WTC11 (cell line): ENCODE data around the gene TMEM259. TPM values are rescaled to one million over a fixed set of nuclear protein-coding genes. Genes with fewer than 3 reads are reported as not detected.
A peak's percentile ranks its signal among the peaks of the same experiment; 100 is the strongest.

Experiments used
- ATAC-seq: fragments of 200-7000 bp; cut with Tn5 transposase; 2 replicates; pipeline ENCODE4 v1.10.0; 2021; ENCODE audit warnings: mild to moderate bottlenecking, moderate library complexity
- CTCF ChIA-PET: fragments of 300-600 bp; sonication (Branson Sonifier 250); formaldehyde crosslinking; loops from one replicate; lab custom pipeline; 2021; ENCODE audit warnings: antibody characterized with exemption; lab: Charles Lee
- POLR2A ChIA-PET: fragments of 350-600 bp; sonication (Branson Sonifier 250); formaldehyde crosslinking; loops from one replicate; lab custom pipeline; 2021; ENCODE audit warnings: antibody characterized with exemption; lab: Charles Lee
- DNase-seq: peaks from one replicate; pipeline ENCODE4 v3.0.0; 2021; ENCODE audit warnings: low spot score
- H3K27ac Mint-ChIP-seq: 2 replicates; pipeline ENCODE4 v1.8.0; 2021; ENCODE audit warnings: mixed read lengths
- H3K27me3 Mint-ChIP-seq: 2 replicates; pipeline ENCODE4 v1.8.0; 2021; ENCODE audit warnings: low read depth, mild to moderate bottlenecking, moderate library complexity, mixed read lengths
- H3K36me3 Mint-ChIP-seq: 2 replicates; pipeline ENCODE4 v1.8.0; 2021; ENCODE audit warnings: mixed read lengths
- H3K4me1 Mint-ChIP-seq: 2 replicates; pipeline ENCODE4 v1.8.0; 2022; ENCODE audit warnings: mixed read lengths
- H3K4me3 Mint-ChIP-seq: 2 replicates; pipeline ENCODE4 v1.8.0; 2021; ENCODE audit warnings: mild to moderate bottlenecking, moderate library complexity, mixed read lengths
- H3K9me3 Mint-ChIP-seq: 2 replicates; pipeline ENCODE4 v1.8.0; 2021; ENCODE audit warnings: mixed read lengths
- ATF2 ChIP-seq: sonication (generic); formaldehyde crosslinking; IDR thresholded peaks from 2 replicates; pipeline ENCODE4 v1.8.1; 2022; ENCODE audit warnings: low read depth, missing genetic modification reagents, borderline replicate concordance
- CREM ChIP-seq: sonication (generic); formaldehyde crosslinking; IDR thresholded peaks from 2 replicates; pipeline ENCODE4 v1.8.1; 2022; ENCODE audit warnings: mild to moderate bottlenecking, missing genetic modification reagents, moderate library complexity
- ETV6 ChIP-seq: sonication (generic); formaldehyde crosslinking; IDR thresholded peaks from 2 replicates; pipeline ENCODE4 v1.8.1; 2022; ENCODE audit warnings: mild to moderate bottlenecking, missing genetic modification reagents
- FOXJ3 ChIP-seq: sonication (generic); formaldehyde crosslinking; IDR thresholded peaks from 2 replicates; pipeline ENCODE4 v1.9.0; 2021; ENCODE audit warnings: missing genetic modification reagents, mild to moderate bottlenecking, borderline replicate concordance
- FOXP1 ChIP-seq: sonication (generic); formaldehyde crosslinking; IDR thresholded peaks from 2 replicates; pipeline ENCODE4 v1.8.0; 2022; ENCODE audit warnings: missing genetic modification reagents, mild to moderate bottlenecking, moderate library complexity, borderline replicate concordance
- HMGXB4 ChIP-seq: sonication (generic); formaldehyde crosslinking; IDR thresholded peaks from 2 replicates; pipeline ENCODE4 v1.8.1; 2023; ENCODE audit warnings: mild to moderate bottlenecking, moderate library complexity, missing genetic modification reagents
- JAZF1 ChIP-seq: fragments of 250-450 bp; sonication (Bioruptor Pico); IDR thresholded peaks from 2 replicates; pipeline ENCODE4 v1.9.0; 2021; ENCODE audit warnings: moderate library complexity, mild to moderate bottlenecking, inconsistent platforms
- KAT7 ChIP-seq: sonication (generic); formaldehyde crosslinking; IDR thresholded peaks from 2 replicates; pipeline ENCODE4 v1.8.1; 2023; ENCODE audit warnings: missing genetic modification reagents, mild to moderate bottlenecking, borderline replicate concordance
- NR3C1 ChIP-seq: sonication (generic); formaldehyde crosslinking; conservative IDR thresholded peaks from 2 replicates; pipeline ENCODE4 v1.8.1; 2023; ENCODE audit warnings: low read depth, mild to moderate bottlenecking, missing genetic modification reagents
- RELA ChIP-seq: sonication (generic); formaldehyde crosslinking; IDR thresholded peaks from 2 replicates; pipeline ENCODE4 v1.8.1; 2022; ENCODE audit warnings: missing genetic modification reagents, mild to moderate bottlenecking, borderline replicate concordance
- SMAD3 ChIP-seq: sonication (generic); formaldehyde crosslinking; IDR thresholded peaks from 2 replicates; pipeline ENCODE4 v1.8.0; 2022; ENCODE audit warnings: missing genetic modification reagents, mild to moderate bottlenecking, borderline replicate concordance
- SP1 ChIP-seq: sonication (generic); formaldehyde crosslinking; conservative IDR thresholded peaks from 2 replicates; pipeline ENCODE4 v1.8.1; 2022; ENCODE audit warnings: missing genetic modification reagents
- ZBTB21 ChIP-seq: sonication (generic); formaldehyde crosslinking; IDR thresholded peaks from 2 replicates; pipeline ENCODE4 v1.8.1; 2023; ENCODE audit warnings: mild to moderate bottlenecking, missing genetic modification reagents, borderline replicate concordance
- ZNF317 ChIP-seq: sonication (generic); formaldehyde crosslinking; IDR thresholded peaks from 2 replicates; pipeline ENCODE4 v1.8.1; 2023; ENCODE audit warnings: low read depth, mild to moderate bottlenecking, moderate library complexity, missing genetic modification reagents, borderline replicate concordance
- ZNF416 ChIP-seq: fragments of 250-450 bp; sonication (Bioruptor Pico); IDR thresholded peaks from 2 replicates; pipeline ENCODE4 v1.9.0; 2021; ENCODE audit warnings: mild to moderate bottlenecking, inconsistent platforms
- ZNF423 ChIP-seq: fragments of 250-450 bp; sonication (Bioruptor Pico); IDR thresholded peaks from 2 replicates; pipeline ENCODE4 v2.1.2; 2022; ENCODE audit warnings: mild to moderate bottlenecking, moderate library complexity
- ZNF532 ChIP-seq: fragments of 250-450 bp; sonication (Bioruptor Pico); IDR thresholded peaks from 2 replicates; pipeline ENCODE4 v1.9.0; 2021; ENCODE audit warnings: mild to moderate bottlenecking, borderline replicate concordance
- total RNA-seq: library from RNA; stranded (reverse); gene quantifications from 3 replicates; pipeline ENCODE4 v1.2.3, GENCODE V29; 2021
- TF ChIP-seq, protein P1 (sequence below): sonication (generic); formaldehyde crosslinking; IDR thresholded peaks from 2 replicates; pipeline ENCODE4 v1.8.0; 2022; ENCODE audit warnings: mild to moderate bottlenecking, missing genetic modification reagents
- TF ChIP-seq, protein P2 (sequence below): sonication (generic); formaldehyde crosslinking; conservative IDR thresholded peaks from 2 replicates; pipeline ENCODE4 v1.8.1; 2023; ENCODE audit warnings: mild to moderate bottlenecking, low read depth, missing genetic modification reagents, moderate library complexity
- TF ChIP-seq, protein P3 (sequence below): fragments of 250-450 bp; sonication (Bioruptor Pico); IDR thresholded peaks from 2 replicates; pipeline ENCODE4 v1.9.0; 2021; ENCODE audit warnings: mild to moderate bottlenecking

Gene TMEM259
- total RNA-seq, 1 experiment from 2014 or later = 202 TPM

DNA sequence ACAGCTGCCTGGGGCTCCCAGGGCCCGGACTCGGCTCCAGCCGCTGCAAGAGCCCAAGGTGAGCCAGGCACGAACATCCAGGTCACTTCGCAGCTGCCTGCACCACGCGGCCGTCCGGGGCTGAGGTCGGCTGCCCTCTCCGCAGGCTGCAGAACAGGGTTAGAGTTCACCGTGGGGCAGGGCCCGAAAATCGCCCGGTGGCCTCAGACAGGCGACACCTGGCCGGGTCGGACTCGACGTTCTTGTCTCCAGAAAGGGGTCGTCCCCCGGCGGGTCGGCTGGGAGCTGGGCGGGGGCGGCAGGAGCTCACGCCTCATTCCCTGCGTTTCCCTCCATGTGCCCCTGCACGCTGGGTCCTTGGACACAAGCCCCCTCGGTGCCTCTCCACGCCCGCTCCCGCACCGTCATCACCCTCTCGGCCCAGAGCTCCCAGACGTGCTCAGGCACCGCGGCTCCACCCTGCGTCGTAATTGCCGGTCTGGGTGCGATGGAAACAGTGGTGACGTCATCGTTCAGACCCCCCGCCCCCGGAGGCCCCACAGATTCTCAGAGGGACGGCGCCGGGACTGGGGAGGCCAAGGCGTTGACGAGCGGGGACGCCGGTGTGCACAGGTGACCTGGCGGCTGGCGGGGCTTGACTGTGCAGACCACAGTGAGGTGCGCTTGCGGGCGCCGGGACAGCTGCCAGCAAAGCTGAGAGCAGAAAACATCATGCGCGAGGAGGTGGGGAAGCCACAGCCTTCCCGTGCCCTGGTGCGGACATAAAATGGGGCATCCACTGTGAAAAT lies 24.7 kb downstream of the TMEM259 start:
- POLR2A ChIA-PET = interaction anchor here (0.6 to 1.4 kb wide), 5 partner anchors 8 to 77 kb away, joined by 3 to 5 read pairs (median 4); partner anchors contain the start of gene CNN2
- CTCF ChIA-PET = interaction anchor here (0.7 to 4.0 kb wide), 9 partner anchors 12 to 248 kb away, joined by 3 to 20 read pairs (median 5); partner anchors contain the start of genes ARHGAP45 and WDR18
- TF ChIP-seq, protein P1, sequence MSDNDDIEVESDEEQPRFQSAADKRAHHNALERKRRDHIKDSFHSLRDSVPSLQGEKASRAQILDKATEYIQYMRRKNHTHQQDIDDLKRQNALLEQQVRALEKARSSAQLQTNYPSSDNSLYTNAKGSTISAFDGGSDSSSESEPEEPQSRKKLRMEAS (CRISPR knock-in tag) = peak; percentile 56; the same call in 1 of the 2 replicates
- TF ChIP-seq ZNF317 (CRISPR knock-in tag) (peak; percentile 41; the same call in 1 of the 2 replicates), ETV6 (CRISPR knock-in tag) (0 out of 2 replicates have a peak, but pooled peaks have one; percentile 24), ZNF416 (CRISPR knock-in tag) (peak; percentile 53; the same call in 1 of the 2 replicates), CREM (CRISPR knock-in tag) (peak; percentile 80; the same call in 1 of the 2 replicates), SMAD3 (CRISPR knock-in tag) (peak; percentile 59; the same call in 1 of the 2 replicates), HMGXB4 (peak; percentile 63; the same call in 1 of the 2 replicates), SP1 (CRISPR knock-in tag) (peak; percentile 38; the same call in 1 of the 2 replicates), ZBTB21 (peak; percentile 65; the same call in 1 of the 2 replicates)
- TF ChIP-seq, protein P2, sequence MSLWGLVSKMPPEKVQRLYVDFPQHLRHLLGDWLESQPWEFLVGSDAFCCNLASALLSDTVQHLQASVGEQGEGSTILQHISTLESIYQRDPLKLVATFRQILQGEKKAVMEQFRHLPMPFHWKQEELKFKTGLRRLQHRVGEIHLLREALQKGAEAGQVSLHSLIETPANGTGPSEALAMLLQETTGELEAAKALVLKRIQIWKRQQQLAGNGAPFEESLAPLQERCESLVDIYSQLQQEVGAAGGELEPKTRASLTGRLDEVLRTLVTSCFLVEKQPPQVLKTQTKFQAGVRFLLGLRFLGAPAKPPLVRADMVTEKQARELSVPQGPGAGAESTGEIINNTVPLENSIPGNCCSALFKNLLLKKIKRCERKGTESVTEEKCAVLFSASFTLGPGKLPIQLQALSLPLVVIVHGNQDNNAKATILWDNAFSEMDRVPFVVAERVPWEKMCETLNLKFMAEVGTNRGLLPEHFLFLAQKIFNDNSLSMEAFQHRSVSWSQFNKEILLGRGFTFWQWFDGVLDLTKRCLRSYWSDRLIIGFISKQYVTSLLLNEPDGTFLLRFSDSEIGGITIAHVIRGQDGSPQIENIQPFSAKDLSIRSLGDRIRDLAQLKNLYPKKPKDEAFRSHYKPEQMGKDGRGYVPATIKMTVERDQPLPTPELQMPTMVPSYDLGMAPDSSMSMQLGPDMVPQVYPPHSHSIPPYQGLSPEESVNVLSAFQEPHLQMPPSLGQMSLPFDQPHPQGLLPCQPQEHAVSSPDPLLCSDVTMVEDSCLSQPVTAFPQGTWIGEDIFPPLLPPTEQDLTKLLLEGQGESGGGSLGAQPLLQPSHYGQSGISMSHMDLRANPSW (CRISPR knock-in tag) = no peak
- TF ChIP-seq, protein P3, sequence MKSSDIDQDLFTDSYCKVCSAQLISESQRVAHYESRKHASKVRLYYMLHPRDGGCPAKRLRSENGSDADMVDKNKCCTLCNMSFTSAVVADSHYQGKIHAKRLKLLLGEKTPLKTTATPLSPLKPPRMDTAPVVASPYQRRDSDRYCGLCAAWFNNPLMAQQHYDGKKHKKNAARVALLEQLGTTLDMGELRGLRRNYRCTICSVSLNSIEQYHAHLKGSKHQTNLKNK (CRISPR knock-in tag) = no peak
- Mint-ChIP-seq H3K36me3 (peaks cover 4% of the 10 kb centered on the region; the same call in 1 of the 2 replicates), H3K27ac (no peak overlapping the region), H3K4me1 (peaks cover 5% of the 10 kb centered on the region; the same call in 1 of the 2 replicates), H3K27me3 (peaks cover 39% of the 10 kb centered on the region), H3K4me3 (peak overlapping the region; percentile 57), H3K9me3 (no peaks in the 10 kb centered on the region)
- ATAC-seq = peak; percentile 8
- peak; percentile 67 for DNase-seq

DNA sequence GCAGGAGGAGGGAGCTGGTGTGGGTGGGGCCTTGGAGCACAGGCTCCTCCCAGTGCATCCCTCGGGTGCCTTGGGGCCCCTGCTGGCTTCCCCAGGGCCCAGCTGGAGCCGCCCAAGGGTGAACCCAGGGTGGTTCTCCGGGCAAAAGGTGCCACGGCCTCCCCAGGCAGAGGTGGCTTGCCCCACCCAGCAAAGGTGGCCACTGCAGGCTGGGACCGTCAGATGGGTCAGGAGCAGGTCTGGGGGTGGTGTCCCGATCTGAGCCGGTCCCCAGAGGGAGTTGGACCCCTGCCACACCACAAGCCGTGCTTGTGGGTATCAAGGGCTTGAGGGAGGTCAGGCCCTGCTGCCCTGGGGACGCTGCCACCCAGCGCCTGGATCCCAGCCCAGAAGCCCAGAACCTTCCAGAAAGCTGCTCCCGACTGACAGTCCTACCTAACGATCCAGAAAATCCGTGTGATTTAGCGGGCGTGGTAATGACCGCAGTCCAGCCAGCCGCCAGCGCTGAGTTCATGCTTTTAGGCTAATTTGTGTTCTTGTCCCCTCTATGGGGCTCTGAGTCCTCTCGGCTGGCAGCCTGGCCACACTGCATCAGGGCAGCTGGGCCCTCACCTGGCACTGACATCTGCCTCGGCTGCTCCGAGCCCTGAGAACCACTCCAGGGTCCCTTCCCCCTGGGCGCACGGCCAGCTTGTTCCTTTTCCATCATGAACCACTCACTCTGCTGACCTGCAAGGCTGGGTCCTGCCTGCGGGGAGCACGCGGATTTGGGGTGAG lies 25.7 kb downstream of the TMEM259 start:
- H3K27ac Mint-ChIP-seq = no peak overlapping the region
- ChIA-PET CTCF (interaction anchor here (0.6 to 4.0 kb wide), 6 partner anchors 9 to 249 kb away, joined by 3 to 20 read pairs (median 6); partner anchors contain the start of gene WDR18), POLR2A (interaction anchor here (1.0 to 1.4 kb wide), 3 partner anchors 9 to 76 kb away, joined by 3 to 4 read pairs (median 3); no protein-coding TSS in a partner anchor)
- no peaks in the 10 kb centered on the region for H3K9me3 Mint-ChIP-seq
- DNase-seq = no peak
- H3K27me3 Mint-ChIP-seq = peaks cover 34% of the 10 kb centered on the region
- H3K4me3 Mint-ChIP-seq = no peak overlapping the region
- no peak for ATAC-seq
- peaks cover 5% of the 10 kb centered on the region; the same call in 1 of the 2 replicates for H3K4me1 Mint-ChIP-seq
- H3K36me3 Mint-ChIP-seq = peaks cover 8% of the 10 kb centered on the region
- TF ChIP-seq ZNF532 (no peak), RELA (CRISPR knock-in tag) (no peak), JAZF1 (CRISPR knock-in tag) (no peak), FOXJ3 (no peak), KAT7 (CRISPR knock-in tag) (no peak), NR3C1 (CRISPR knock-in tag) (no peak), ZNF423 (CRISPR knock-in tag) (no peak), FOXP1 (CRISPR knock-in tag) (no peak), ATF2 (no peak)
